Spleen (tissue), 7 donors: ENCODE data around the gene LRRC8B.

Experiments
- POLR2A ChIP-seq, 3 donors: fragments of 450-650 bp; IDR thresholded peaks; one replicate each; pipeline ENCODE4 v1.5.1; 2017; ENCODE audit warnings: antibody characterized with exemption in 3 of 3, mild to moderate bottlenecking in 1 of 3
- POLR2AphosphoS5 ChIP-seq, 3 donors: sonication (generic); formaldehyde crosslinking; IDR thresholded peaks; one replicate each; pipeline ENCODE4 v1.5.1; 2017; ENCODE audit warnings: antibody characterized with exemption in 3 of 3
- TF ChIP-seq, protein P1 (sequence below), 11 experiments: fragments of 200-600 bp in 7 of 11; fragments of 450-650 bp in 4 of 11; sonication (generic) in 4 of 11; IDR thresholded peaks in 8 of 11; conservative IDR thresholded peaks in 3 of 11; 1 replicate in 7 of 11; 2 replicates in 4 of 11; pipeline versions ENCODE4 v1.4.0 to v1.8.0; 2016 to 2021; ENCODE audit warnings: antibody characterized with exemption in 11 of 11, inconsistent platforms in 4 of 11, mild to moderate bottlenecking in 1 of 11
- donor health status: DM: no; HTN: no; CAD: no; lungs with moderate emphysema.
- donor health status: DM: no; HTN: no; CAD: no.
- donor health status: DM: no; HTN: no; CAD: no.

DNA sequence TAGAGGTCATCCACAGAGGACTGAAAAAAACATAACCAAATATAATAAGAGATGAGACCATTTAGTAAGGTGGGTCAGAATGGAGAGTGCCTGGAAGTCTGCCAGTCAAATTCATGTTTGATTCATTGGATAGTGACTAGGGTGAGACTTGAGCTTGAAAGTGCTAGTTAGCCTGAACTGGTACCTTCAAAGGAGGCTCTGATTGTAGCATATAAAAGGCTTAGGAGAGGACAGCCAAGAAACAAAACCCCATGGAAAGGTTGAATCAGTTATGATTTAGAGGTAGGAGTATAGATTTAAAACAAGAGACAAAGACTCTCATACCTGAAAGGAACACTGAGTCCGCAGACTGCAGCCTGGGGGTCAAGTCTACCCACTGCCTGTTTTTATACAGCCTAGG, 63.9 kb downstream of the LRRC8B start:
- TF ChIP-seq, protein P1, sequence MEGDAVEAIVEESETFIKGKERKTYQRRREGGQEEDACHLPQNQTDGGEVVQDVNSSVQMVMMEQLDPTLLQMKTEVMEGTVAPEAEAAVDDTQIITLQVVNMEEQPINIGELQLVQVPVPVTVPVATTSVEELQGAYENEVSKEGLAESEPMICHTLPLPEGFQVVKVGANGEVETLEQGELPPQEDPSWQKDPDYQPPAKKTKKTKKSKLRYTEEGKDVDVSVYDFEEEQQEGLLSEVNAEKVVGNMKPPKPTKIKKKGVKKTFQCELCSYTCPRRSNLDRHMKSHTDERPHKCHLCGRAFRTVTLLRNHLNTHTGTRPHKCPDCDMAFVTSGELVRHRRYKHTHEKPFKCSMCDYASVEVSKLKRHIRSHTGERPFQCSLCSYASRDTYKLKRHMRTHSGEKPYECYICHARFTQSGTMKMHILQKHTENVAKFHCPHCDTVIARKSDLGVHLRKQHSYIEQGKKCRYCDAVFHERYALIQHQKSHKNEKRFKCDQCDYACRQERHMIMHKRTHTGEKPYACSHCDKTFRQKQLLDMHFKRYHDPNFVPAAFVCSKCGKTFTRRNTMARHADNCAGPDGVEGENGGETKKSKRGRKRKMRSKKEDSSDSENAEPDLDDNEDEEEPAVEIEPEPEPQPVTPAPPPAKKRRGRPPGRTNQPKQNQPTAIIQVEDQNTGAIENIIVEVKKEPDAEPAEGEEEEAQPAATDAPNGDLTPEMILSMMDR (IDR thresholded peaks at IDR 0.05 in 8 of 11, conservative IDR thresholded peaks at IDR 0.05 in 3 of 11): no peak
- TF ChIP-seq POLR2A (IDR thresholded peaks at IDR 0.05) (no peak), POLR2AphosphoS5 (IDR thresholded peaks at IDR 0.05) (no peak)
